Measurements from ENCODE around the gene RNU7-1.
A peak's percentile ranks its signal among the peaks of the same experiment; 100 is the strongest.
"Not testable (repeated sequence)": the region's sequence is repeated elsewhere in the genome, so short reads cannot be mapped to it uniquely, and the experiment has no call there.

The RNU7-1 gene

GRCh38 chr12:6943722-6944380 is at the start of gene RNU7-1, which contains the start of gene C12orf57:
TSS of gene RNU7-1 (plus strand) at chr12:6943816.
TSS of gene C12orf57 (plus strand) at chr12:6944022. CDS start at chr12:6944122, 100 bp downstream.
- peak; percentile 96 for DNase-seq (ENCODE audit: low spot score)

GRCh38 chr12:6894321-6894720 is 49.3 kb upstream of the RNU7-1 start:
- no peak for DNase-seq (ENCODE audit: low spot score)

- no peak for DNase-seq (ENCODE audit: low spot score)
Measured at GRCh38 chr12:6896846-6897435, 46.7 kb upstream of the RNU7-1 start.

- no peak for DNase-seq (ENCODE audit: low spot score)
Measured at GRCh38 chr12:6899427-6899826, 44.2 kb upstream of the RNU7-1 start.

- peak; percentile 29 for DNase-seq (ENCODE audit: low spot score)
Measured at GRCh38 chr12:6899837-6900519, 43.6 kb upstream of the RNU7-1 start.

GRCh38 chr12:6902448-6902847 is 41.2 kb upstream of the RNU7-1 start:
- DNase-seq (ENCODE audit: low spot score) = no peak

- DNase-seq (ENCODE audit: low spot score) = no peak
Measured at GRCh38 chr12:6903722-6904121, 39.9 kb upstream of the RNU7-1 start.

- peak; percentile 92 for DNase-seq (ENCODE audit: low spot score)
Measured at GRCh38 chr12:6904280-6905276, 39.0 kb upstream of the RNU7-1 start, which contains the start of gene LRRC23. TSS of gene LRRC23 (plus strand) at chr12:6904822. CDS start at chr12:6905634, 812 bp downstream.

GRCh38 chr12:6905414-6906040 is 38.1 kb upstream of the RNU7-1 start:
- no peak for DNase-seq (ENCODE audit: low spot score)

GRCh38 chr12:6908141-6908540 is 35.5 kb upstream of the RNU7-1 start:
- not testable (repeated sequence) for DNase-seq (ENCODE audit: low spot score)

- no peak for DNase-seq (ENCODE audit: low spot score)
Measured at GRCh38 chr12:6909421-6910145, 34.0 kb upstream of the RNU7-1 start.

- DNase-seq (ENCODE audit: low spot score) = no peak
Measured at GRCh38 chr12:6912164-6912935, 31.3 kb upstream of the RNU7-1 start.

GRCh38 chr12:6914246-6914946 is 29.2 kb upstream of the RNU7-1 start, which contains the start of gene ENO2:
TSS of gene ENO2 (plus strand) at chr12:6914580. CDS start at chr12:6915833, 1,253 bp downstream.
- no peak for DNase-seq (ENCODE audit: low spot score)

GRCh38 chr12:6914947-6915788 is 28.4 kb upstream of the RNU7-1 start:
- no peak for DNase-seq (ENCODE audit: low spot score)

GRCh38 chr12:6915789-6916285 is 27.8 kb upstream of the RNU7-1 start:
- DNase-seq (ENCODE audit: low spot score) = no peak

- DNase-seq (ENCODE audit: low spot score) = no peak
Measured at GRCh38 chr12:6916426-6917200, 27.0 kb upstream of the RNU7-1 start.
